Heart left ventricle (tissue), 16 donors: ENCODE data around the gene SLC35F3. TPM values are rescaled to one million over a fixed set of nuclear protein-coding genes. Genes with fewer than 3 reads are reported as not detected.

ENCODE experiments used
- ATAC-seq, 4 donors: fragments of 200-7000 bp; cut with Tn5 transposase; one replicate each; pipeline ENCODE4 v1.9.1; 2020 to 2022; ENCODE audit warnings: moderate library complexity in 4 of 4, mild to moderate bottlenecking in 3 of 4, moderate number of reproducible peaks in 1 of 4
- DNase-seq, 5 donors: peaks; one replicate each; pipeline ENCODE4 v3.0.0-alpha.2; 2020
- H3K27ac ChIP-seq, 12 donors: fragments of 200-600 bp; sonication (generic) in 4 of 12; one replicate each; pipeline versions ENCODE4 v1.5.0 to v1.8.0; 2016 to 2022; ENCODE audit warnings: mild to moderate bottlenecking in 2 of 12
- H3K27me3 ChIP-seq, 9 donors: fragments of 200-600 bp; sonication (generic) in 2 of 9; one replicate each; pipeline versions ENCODE4 v1.5.1 to v1.8.0; 2016 to 2022; ENCODE audit warnings: mild to moderate bottlenecking in 3 of 9
- H3K36me3 ChIP-seq, 9 donors: fragments of 200-600 bp; sonication (generic) in 2 of 9; one replicate each; pipeline versions ENCODE4 v1.5.0 to v1.8.0; 2018 to 2022; ENCODE audit warnings: mild to moderate bottlenecking in 2 of 9
- H3K4me1 ChIP-seq, 12 donors: fragments of 200-600 bp; sonication (generic) in 4 of 12; one replicate each; pipeline versions ENCODE4 v1.5.0 to v1.8.0; 2016 to 2022; ENCODE audit warnings: mild to moderate bottlenecking in 3 of 12
- H3K4me3 ChIP-seq, 12 donors: fragments of 200-600 bp; sonication (generic) in 4 of 12; one replicate each; pipeline versions ENCODE4 v1.5.0 to v1.8.0; 2017 to 2022; ENCODE audit warnings: mild to moderate bottlenecking in 9 of 12, moderate library complexity in 4 of 12
- H3K9me3 ChIP-seq, 12 donors: fragments of 200-600 bp; sonication (generic) in 4 of 12; one replicate each; pipeline versions ENCODE4 v1.5.0 to v1.8.0; 2016 to 2022; ENCODE audit warnings: mild to moderate bottlenecking in 1 of 12
- CTCF ChIP-seq, 12 donors: fragments of 200-600 bp; sonication (generic) in 4 of 12; IDR thresholded peaks; one replicate each; pipeline versions ENCODE4 v1.5.0 to v1.8.0; 2018 to 2022; ENCODE audit warnings: antibody characterized with exemption in 12 of 12, mild to moderate bottlenecking in 5 of 12
- POLR2A ChIP-seq, 2 donors: fragments of 450-650 bp; IDR thresholded peaks; one replicate each; pipeline ENCODE4 v1.6.1; 2017; ENCODE audit warnings: antibody characterized with exemption in 2 of 2, mild to moderate bottlenecking in 2 of 2, moderate library complexity in 2 of 2
- WGBS, 4 donors: extraction: QIAGEN DNeasy Blood & Tissue Kit in 2 of 4; methylation state at CpG; one replicate each; pipeline versions ENCODE4 v1.1.5 to v1.1.7; 2013 to 2018; 5-methylcytosine and 5-hydroxymethylcytosine counted together
- intact Hi-C, 10 donors: fragments of 100-400 bp; cut with DNase I; formaldehyde crosslinking; loops; one replicate each; pipeline versions ENCODE4 v1.11.1 to v1.14.2; 2022
- polyA plus RNA-seq, 2 donors: library from polyadenylated mRNA; stranded (reverse); fragments of 200-250 nt; gene quantifications; one replicate each; pipeline ENCODE4 v1.2.3, GENCODE V29; 2013
- total RNA-seq, 9 donors: library from RNA; depleted of rRNA in 2 of 9; stranded (reverse); fragments of >200 nt in 2 of 9; fragmentation: NEBNext Ultra II Directional in 3 of 9; extraction: Animal tissue kit (Norgen Biotek cat#: 25700) in 3 of 9; gene quantifications; one replicate each; pipeline versions ENCODE4 v1.1.0 to v1.2.4, GENCODE V29; 2016 to 2023
- donor health status: ischemic (EF 13 %, LVEDD 7.1; RV severe dilation, severe dysfunction).
- donor health status: healthy with polysubstance abuse.
- donor health status: DM: no; HTN: yes; CAD: no.
- donor health status: DM: no; HTN: no; CAD: no.
- donor health status: ischemic (EF 25% LVEDD 6.9; RV normal size, moderate dysfunction).
- donor health status: ischemic (EF 25% LVEDD 5.7; RV mildly dilated, moderate dysfunction).
- donor health status: healthy.
- donor health status: DM: yes; HTN: yes; CAD: no.
- donor health status: ischemic (EF 35%, LVEDD 5.7; RV mildly dilated, moderate dysfunction).
- donor health status: nonischemic (EF 11% LVEDD 7.7; RV severe dilation, severe dysfunction).
- donor health status: DM: yes; HTN: yes; CAD: no.
- donor health status: PGD.
- donor health status: ischemic (EF 29% LVEDD 5.4; RV normal size, mild dysfunction).
- donor health status: nonischemic (EF 23%, LVEDD 6.1; RV moderate dilation, normal function).

The SLC35F3 gene
- total and polyA plus RNA-seq, 11 donors, result 0.03 to 0.11 (median 0.11) TPM; not detected in 8

- 29 to 44% (median 39%) methylated on average over 18 to 20 of the region's 20 CpGs for WGBS, 4 donors
- H3K4me1 ChIP-seq, result peaks cover 0 to 19% (median 3%) of the 10 kb centered on the region in 12 donors
- TF ChIP-seq CTCF (IDR thresholded peaks at IDR 0.05) (no peak), POLR2A (IDR thresholded peaks at IDR 0.05) (no peak)
- ATAC-seq, result peak in 1 of 4 donors; percentile 28
- no peak overlapping the region for H3K27ac ChIP-seq
- no peaks in the 10 kb centered on the region for H3K9me3 ChIP-seq
- peak overlapping the region in 5 of 12 donors; percentile 14 to 57 (median 44) for H3K4me3 ChIP-seq
- no peaks in the 10 kb centered on the region for H3K36me3 ChIP-seq
- intact Hi-C loops, result no loop called here
- no peak for DNase-seq
- H3K27me3 ChIP-seq, result peaks cover 16 to 84% (median 29%) of the 10 kb centered on the region in 9 donors
Measured at GRCh38 chr1:234214911-234215892, 310.7 kb downstream of the SLC35F3 start.

- no peak for ATAC-seq
Measured at GRCh38 chr1:234216116-234216703, 311.7 kb downstream of the SLC35F3 start.

GRCh38 chr1:234217316-234217840 is 312.9 kb downstream of the SLC35F3 start:
- intact Hi-C loops, result no loop called here
- Histone ChIP-seq H3K4me1 (peaks cover 0 to 19% (median 3%) of the 10 kb centered on the region in 12 donors), H3K27me3 (peaks cover 16 to 80% (median 29%) of the 10 kb centered on the region in 9 donors)

More at GRCh38 chr1:234216116-234216703, 311.7 kb downstream of the SLC35F3 start:
- Histone ChIP-seq H3K27me3 (peaks cover 16 to 88% (median 29%) of the 10 kb centered on the region in 9 donors), H3K27ac (no peak overlapping the region), H3K36me3 (no peaks in the 10 kb centered on the region), H3K9me3 (no peaks in the 10 kb centered on the region), H3K4me1 (peaks cover 0 to 19% (median 3%) of the 10 kb centered on the region in 12 donors), H3K4me3 (no peak overlapping the region)
- 69 to 86% (median 78%) methylated on average over 4 to 8 of the region's 8 CpGs for WGBS, 4 donors
- no peak for DNase-seq
- TF ChIP-seq CTCF (IDR thresholded peaks at IDR 0.05), result no peak
- TF ChIP-seq POLR2A (IDR thresholded peaks at IDR 0.05), result no peak
- intact Hi-C loops, result no loop called here

More at GRCh38 chr1:234217316-234217840, 312.9 kb downstream of the SLC35F3 start:
- TF ChIP-seq POLR2A (IDR thresholded peaks at IDR 0.05) (no peak), CTCF (IDR thresholded peaks at IDR 0.05) (no peak)
- ATAC-seq (no peak), DNase-seq (no peak)
- Histone ChIP-seq H3K27ac (no peak overlapping the region), H3K36me3 (no peaks in the 10 kb centered on the region), H3K4me3 (no peak overlapping the region), H3K9me3 (no peaks in the 10 kb centered on the region)
- WGBS, 4 donors, result 60 to 85% (median 69%) methylated on average over 4 of the region's 4 CpGs
